Measurements from ENCODE around the gene WWC1. TPM values are rescaled to one million over a fixed set of nuclear protein-coding genes. Genes with fewer than 3 reads are reported as not detected.

The WWC1 gene
- total RNA-seq, 1 donor from 2014 or later = 87.2 TPM

DNA sequence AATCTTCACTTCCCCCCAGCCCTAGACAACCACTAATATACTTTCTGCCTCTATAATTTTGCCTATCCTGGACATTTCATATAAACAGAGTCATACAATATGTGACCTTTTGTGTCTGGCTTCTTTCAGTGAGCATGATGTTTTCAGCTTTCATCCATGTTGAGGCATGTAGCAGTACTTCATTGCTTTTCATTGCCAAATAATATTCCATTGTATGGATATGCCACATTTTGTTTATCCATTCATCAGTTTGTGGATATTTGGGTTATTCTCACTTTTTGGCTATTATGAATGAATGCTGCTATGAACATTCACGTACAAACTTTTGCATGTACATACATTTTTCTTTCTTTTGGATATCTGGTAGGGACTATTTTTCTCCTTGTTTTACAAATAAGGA lies 49.0 kb downstream of the WWC1 start:
- no peak overlapping the region for H3K4me3 ChIP-seq (ENCODE audit: low read depth, low read length)
- TF ChIP-seq CTCF (conservative IDR thresholded peaks at IDR 0.05; ENCODE audit: low read depth, low read length) = no peak
- no peak for DNase-seq (ENCODE audit: low read depth)

- no peak for TF ChIP-seq CTCF (conservative IDR thresholded peaks at IDR 0.05; ENCODE audit: low read depth, low read length)
- DNase-seq (ENCODE audit: low read depth) = no peak
- H3K4me3 ChIP-seq (ENCODE audit: low read depth, low read length) = no peak overlapping the region
These were observed 49.7 kb downstream of the WWC1 start for GRCh38 chr5:168341178-168341577.

- TF ChIP-seq CTCF (conservative IDR thresholded peaks at IDR 0.05; ENCODE audit: low read depth, low read length) = no peak
- no peak for DNase-seq (ENCODE audit: low read depth)
- no peak overlapping the region for H3K4me3 ChIP-seq (ENCODE audit: low read depth, low read length)
These were observed 50.8 kb downstream of the WWC1 start for GRCh38 chr5:168342151-168342825.

DNA sequence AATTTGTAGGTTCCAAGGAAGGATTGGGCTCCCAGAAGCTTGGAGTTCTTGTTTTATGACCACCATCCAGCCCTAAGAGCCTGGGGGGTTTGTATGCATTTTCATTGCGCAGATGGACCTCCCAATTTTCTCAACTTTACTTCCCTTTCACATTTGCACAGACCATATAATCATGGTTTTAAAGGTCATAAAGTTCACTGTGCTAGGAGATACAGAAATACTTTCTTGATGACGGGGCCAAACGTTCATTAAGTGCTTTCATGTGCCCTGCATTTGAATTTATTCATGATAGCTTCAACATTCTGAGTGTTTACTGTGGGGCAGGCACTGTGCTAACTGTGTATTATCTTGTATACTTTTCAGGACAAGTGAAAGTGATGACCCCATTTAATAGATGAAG lies 51.5 kb downstream of the WWC1 start:
- no peak overlapping the region for H3K4me3 ChIP-seq (ENCODE audit: low read depth, low read length)
- TF ChIP-seq CTCF (conservative IDR thresholded peaks at IDR 0.05; ENCODE audit: low read depth, low read length) = no peak
- DNase-seq (ENCODE audit: low read depth) = no peak

DNA sequence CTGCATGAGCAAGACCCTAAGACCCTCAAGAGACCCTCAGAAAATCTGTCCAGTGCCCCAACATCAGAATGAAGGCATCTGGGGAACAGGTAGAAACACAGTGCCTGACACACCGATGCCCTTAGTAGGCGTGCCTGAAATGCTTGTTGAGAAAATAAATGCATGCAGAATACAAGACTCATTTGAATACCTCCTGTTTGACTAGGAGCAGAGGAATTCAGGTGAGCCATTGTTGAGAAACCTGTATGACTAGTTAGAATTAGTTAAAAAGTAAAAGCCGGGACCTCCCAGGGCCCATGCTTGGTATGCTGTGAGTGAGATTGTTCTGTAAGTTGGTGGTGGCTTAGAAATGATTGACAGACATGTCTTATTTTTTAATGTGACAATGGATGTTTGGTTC lies 55.0 kb downstream of the WWC1 start:
- no peak overlapping the region for H3K4me3 ChIP-seq (ENCODE audit: low read depth, low read length)
- peak; percentile 94 for DNase-seq (ENCODE audit: low read depth)

GRCh38 chr5:168347368-168348083 lies 56.1 kb downstream of the WWC1 start:
- DNase-seq (ENCODE audit: low read depth) = no peak
- TF ChIP-seq CTCF (conservative IDR thresholded peaks at IDR 0.05; ENCODE audit: low read depth, low read length) = no peak
- H3K4me3 ChIP-seq (ENCODE audit: low read depth, low read length) = no peak overlapping the region

More for the DNA sequence above, 55.0 kb downstream of the WWC1 start:
- no peak for TF ChIP-seq CTCF (conservative IDR thresholded peaks at IDR 0.05; ENCODE audit: low read depth, low read length)

DNA sequence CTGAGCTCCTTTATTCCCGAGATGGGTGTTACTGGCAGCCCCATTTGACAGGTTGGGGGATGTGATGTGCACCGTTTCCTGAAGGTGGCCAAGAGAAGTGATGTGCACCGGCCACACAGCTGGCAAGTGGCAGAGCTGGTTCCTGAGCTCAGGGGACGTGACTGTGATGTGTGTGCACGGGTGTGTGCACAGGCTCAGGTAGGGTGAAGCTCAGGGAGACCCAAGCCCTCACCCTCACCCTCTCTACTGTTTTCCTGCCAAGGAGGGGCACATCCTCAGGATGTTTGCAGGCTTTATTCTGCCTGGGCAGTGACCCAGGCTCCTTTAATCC lies 56.6 kb downstream of the WWC1 start:
- DNase-seq (ENCODE audit: low read depth) = no peak
- no peak for TF ChIP-seq CTCF (conservative IDR thresholded peaks at IDR 0.05; ENCODE audit: low read depth, low read length)

More for the DNA sequence above, 56.6 kb downstream of the WWC1 start:
- no peak overlapping the region for H3K4me3 ChIP-seq (ENCODE audit: low read depth, low read length)
